ENCODE measurements around the gene TMEM250.

GRCh38 chr9:136114610-136115009, 4.1 kb downstream of the TMEM250 start:
- no peak for TF ChIP-seq POLR2A (IDR thresholded peaks at IDR 0.05; ENCODE audit: extremely low read depth, insufficient read length)
- TF ChIP-seq CTCF (IDR thresholded peaks at IDR 0.05; ENCODE audit: low read depth, low read length): no peak
